ENCODE results near the gene ZBED4.

ZBED4 gene

GRCh38 chr22:49920859-49921258 lies 67.2 kb downstream of the ZBED4 start:
- no peak for DNase-seq (ENCODE audit: low read depth in 2 of 2)

- no peak for DNase-seq (ENCODE audit: low read depth in 2 of 2)
Observed at GRCh38 chr22:49921508-49922278, 68.0 kb downstream of the ZBED4 start.

DNA sequence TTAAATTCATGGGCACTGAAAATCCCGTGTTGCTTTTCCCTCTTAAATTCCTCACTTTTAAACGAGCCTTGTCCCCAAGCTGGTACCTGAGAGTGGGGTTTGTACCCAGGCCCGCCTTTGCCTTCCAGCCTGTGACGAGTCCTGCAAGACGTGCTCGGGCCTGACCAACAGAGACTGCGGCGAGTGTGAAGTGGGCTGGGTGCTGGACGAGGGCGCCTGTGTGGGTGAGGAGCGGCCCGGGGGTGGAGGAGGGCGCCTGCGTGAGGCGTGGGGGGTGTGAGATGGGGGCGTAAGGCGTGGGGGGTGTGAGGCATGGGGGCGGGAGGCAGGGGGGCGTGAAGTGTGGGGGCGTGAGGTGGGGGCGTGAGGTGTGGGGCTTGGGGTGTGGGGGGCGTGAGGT lies 68.8 kb downstream of the ZBED4 start:
- no peak for DNase-seq (ENCODE audit: low read depth in 2 of 2)

DNA sequence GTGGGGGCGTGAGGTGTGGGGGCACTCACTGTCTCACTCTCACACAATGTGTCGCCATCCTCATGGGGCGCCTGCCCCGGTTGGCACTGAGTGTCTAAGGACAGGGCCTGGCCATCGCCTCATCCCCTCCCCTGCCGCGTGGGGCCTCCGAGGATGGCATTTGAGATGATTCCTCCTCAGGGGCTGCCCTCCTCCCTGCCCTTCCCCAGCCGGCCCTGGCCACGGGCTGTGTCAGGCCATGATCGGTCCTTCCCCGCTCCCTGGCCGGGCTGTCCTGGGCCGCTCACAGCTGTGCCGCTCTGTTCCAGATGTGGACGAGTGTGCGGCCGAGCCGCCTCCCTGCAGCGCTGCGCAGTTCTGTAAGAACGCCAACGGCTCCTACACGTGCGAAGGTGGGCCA lies 69.3 kb downstream of the ZBED4 start:
- DNase-seq (ENCODE audit: low read depth in 2 of 2) = no peak

GRCh38 chr22:49923445-49923844 lies 69.8 kb downstream of the ZBED4 start:
- DNase-seq (ENCODE audit: low read depth in 2 of 2) = no peak

DNA sequence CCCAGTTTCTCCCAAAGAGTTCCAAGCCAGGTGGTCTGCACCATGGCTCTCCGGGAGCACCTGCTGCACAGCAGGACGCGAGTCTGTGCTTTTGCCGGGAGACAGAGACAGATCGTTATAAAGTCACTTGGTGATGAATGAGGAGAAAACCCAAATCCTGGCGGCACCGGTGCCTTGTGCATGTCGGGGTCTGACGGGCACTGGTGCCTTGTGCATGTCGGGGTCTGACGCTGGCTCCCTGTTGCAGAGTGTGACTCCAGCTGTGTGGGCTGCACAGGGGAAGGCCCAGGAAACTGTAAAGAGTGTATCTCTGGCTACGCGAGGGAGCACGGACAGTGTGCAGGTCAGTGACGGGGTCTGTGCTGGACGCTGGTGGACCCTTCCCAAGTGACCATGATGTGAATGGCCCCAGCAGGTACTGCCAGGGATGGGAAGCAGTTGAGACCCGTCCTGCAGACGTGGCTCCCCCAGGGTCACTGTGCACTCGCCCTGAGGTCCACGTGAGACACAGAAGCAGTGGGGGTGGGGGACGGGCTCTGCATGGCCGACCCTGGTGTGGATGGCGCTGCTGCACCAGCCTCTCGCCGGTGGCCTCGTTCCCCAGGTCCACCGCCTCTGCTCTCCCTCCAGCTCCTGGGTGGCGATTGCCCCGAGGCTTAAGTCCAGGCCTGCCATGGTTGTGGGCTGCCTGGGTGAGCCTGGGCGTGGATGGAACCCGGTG lies 70.6 kb downstream of the ZBED4 start:
- DNase-seq (ENCODE audit: low read depth in 2 of 2) = no peak

DNA sequence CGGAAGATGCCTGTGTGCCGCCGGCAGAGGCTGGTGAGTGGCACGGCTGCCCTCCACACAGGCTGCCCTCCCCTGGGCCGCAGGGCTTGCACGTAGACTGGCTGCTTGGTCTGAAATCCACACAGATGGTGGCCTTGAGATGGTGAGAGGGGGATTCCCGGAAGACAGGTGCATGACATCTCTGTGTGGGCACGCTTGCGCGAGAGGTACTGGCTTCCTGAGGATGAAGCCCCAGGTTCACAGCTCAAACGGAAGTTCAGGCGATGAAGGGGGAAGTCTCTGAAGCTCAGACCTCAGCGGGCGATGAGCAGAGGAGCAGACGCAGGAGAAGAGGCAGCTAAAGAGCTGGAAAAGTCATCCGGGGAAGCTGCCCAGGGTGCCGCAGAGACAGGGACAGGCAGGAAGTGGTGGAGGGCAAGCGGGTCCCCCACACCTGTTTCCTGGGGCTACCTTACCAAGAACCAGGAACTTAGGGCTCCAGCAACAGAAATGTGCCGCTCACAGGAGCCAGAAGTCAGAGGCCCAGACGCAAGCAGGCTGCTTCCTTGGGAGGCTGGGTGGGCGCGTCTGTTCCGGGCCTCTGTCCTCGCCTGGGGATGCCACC lies 72.0 kb downstream of the ZBED4 start:
- DNase-seq (ENCODE audit: low read depth in 2 of 2) = peak in 1 of 2 donors; percentile 52

DNA sequence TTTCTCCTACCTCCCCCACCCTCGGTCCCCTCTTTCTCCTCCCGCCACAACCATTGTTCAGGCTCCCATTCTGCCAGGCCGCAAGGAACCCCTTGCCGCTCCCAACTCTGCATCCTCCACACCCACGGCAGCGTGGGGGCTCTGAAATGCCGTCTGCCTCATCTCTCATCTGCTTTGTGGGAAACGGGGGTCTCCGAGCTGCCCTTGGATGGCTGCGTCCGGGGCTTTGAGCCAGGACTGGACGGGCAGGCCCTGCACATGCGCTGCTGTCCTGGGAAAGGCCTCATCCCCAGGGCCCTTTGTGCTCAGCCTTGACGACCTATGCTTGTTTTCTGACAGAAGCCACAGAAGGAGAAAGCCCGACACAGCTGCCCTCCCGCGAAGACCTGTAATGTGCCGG lies 73.3 kb downstream of the ZBED4 start:
- DNase-seq (ENCODE audit: low read depth in 2 of 2) = no peak

- no peak for DNase-seq (ENCODE audit: low read depth in 2 of 2)
Observed at GRCh38 chr22:49927483-49928184, 74.0 kb downstream of the ZBED4 start.

DNA sequence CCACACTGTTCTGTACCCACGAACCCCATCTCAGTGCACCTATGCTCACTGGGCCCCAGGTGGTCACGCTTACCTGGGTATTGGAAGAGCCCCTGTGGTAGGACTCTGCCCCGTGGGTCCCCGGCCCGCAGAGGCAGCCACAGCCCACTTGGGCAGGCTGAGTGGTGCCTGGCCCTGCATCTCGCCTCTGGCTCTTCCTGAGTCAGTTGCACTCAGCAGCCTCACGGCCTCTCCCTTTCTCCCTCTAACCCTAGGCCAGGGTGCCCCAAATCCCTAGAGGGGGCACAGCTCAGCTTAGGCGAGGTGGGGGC lies 74.5 kb downstream of the ZBED4 start:
- DNase-seq (ENCODE audit: low read depth in 2 of 2) = no peak

GRCh38 chr22:49928555-49929210 lies 75.0 kb downstream of the ZBED4 start:
- DNase-seq (ENCODE audit: low read depth in 2 of 2) = no peak

DNA sequence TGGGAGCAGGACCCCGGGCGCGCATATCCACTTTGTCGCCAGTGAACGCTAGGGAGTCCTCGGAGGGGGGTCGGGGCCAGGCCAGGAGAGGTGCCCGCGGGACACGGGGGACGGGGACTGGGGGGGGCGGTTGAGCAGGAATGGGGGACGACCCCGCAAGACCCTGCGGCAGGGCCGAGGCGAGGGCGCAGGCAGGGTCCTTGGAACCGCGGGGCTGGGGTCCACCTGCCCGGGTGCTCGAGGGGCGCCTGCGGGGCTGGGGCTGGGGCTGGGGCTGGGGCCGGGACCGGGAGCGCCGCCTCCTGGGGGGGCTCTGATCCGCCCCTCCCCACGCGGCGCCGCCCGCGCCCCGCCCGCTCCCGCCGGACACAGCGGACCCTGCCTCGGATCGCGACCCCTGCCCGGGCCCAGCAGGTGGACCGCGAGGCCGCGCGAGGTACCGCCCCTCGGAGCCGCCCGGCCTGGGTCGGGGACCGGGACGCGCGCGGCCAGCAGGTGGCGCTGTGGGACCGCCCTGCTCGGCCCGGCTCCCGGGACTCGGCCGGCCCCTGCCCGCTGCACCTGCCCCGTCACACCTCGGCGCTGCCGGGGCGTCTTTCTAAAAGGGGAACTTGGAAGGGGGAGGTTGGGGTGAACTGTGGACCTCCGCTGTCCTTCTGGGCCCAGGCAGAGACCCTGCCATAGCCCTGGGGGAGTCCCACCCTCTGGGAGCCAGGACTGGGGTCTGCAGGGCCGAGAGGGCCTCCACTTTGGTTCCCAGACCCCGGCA lies 75.8 kb downstream of the ZBED4 start:
- peak; percentile 67 to 75 for DNase-seq (ENCODE audit: low read depth in 2 of 2)

DNA sequence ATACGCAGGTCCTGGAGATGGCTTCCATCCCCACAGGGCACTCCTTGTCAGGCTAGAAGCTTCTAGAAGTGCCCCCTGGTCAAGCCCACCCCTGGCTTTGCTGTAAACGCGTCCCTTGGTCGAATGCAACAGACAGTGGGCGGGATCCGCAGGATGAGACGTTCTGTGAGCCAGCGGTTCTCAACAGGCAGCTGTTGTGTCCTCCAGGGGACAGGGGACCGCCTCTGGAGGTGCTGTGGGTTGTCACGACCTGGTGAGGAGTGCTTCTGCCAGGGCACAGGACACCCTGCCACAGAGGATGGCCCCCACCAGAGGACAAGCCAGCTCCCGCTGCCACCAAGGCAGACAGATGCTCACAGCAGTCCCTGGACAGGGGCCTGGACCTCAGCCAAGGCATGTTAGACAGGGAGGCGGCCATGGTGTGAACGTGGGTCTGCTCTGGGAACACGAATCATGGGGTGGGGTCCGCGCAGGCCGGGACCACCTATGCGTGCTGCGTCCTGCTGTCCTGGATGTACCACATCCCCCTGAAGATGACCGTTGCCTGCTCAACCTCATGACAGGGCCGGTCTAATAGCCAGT lies 76.4 kb downstream of the ZBED4 start:
- DNase-seq (ENCODE audit: low read depth in 2 of 2) = no peak

DNA sequence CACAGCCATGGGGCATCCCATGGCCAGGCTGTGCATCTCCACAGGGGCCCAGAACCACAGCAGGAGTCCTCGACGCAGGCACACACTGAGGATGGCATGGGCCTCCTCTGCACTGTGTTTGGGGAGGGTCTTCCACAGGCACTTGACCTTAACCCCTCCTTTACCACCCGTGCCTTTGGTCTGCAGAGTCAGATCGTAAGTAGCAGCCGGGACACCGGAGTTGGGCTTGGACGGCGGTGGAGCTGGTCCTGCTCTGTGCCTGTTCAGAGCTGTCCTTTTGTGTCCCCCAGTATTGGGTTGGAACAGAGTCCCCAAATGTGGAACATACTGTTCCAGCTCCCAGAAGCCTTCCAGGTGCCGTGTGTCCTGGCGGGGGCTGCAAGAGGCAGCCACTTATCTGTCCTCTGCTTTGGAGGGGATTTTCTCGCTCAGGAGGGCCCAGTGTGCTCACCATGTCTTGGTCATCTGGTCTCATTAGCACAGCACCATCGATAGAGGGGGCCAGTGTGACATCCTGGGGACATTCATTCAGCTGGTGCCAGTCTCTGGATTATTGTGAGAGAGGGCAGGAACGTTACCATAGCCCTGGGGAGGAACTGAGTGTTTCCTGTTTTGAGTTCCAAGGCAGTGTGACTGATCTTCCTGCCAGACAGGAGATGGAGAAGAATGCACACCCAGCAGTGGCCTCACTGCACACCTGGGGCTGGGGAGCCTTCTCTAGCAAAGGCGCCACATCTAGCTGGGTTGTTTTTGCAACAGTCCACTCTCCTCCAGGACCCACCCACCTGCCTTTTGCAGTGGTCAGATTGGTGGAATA lies 77.2 kb downstream of the ZBED4 start:
- peak in 1 of 2 donors; percentile 29 for DNase-seq (ENCODE audit: low read depth in 2 of 2)

DNA sequence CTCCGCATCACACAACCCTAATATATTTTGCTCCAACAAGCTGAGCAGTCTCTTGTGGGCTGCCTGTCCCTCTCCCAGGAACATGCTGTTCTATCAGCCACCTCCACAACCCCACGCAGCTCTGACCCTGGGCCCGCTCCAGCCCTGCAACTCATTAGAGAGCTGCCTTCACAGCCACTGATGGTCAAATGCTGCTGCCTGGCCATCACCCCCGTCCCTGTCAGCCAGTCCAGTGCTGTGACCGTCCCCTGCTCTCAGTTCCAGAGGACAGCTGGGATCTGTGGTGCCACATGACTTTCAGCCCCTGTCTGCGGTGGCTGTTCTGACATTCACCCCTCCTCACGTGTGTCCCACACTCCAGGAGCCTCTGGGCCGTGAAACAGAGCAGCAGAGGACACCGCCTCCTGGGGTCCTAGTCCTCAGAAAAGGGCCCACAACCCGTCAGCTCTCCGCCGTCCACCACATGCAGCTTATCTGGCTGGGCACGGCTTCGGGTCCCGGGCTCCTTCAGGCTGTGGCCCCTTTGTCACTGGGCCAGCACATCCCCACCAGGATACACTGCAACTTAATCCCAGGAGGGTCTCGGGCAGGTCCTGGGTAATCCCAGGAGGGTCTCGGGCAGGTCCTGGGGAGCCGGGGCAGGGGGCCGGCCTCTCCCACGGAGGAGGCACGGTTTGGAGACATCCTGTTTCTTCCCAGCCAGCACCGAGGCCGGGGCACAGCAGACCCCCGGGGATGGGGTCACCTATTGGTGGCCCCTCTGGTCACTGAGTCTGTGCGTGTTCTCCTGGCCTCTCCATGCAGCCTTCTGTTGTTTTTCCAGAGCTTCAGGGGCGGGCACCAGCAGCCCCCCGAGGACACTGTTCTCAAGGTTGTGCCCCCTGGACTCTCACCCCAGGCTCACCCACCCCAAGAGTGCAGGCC lies 79.9 kb downstream of the ZBED4 start:
- no peak for DNase-seq (ENCODE audit: low read depth in 2 of 2)

GRCh38 chr22:49934160-49934890 lies 80.7 kb downstream of the ZBED4 start:
- DNase-seq (ENCODE audit: low read depth in 2 of 2) = peak in 1 of 2 donors; percentile 16

DNA sequence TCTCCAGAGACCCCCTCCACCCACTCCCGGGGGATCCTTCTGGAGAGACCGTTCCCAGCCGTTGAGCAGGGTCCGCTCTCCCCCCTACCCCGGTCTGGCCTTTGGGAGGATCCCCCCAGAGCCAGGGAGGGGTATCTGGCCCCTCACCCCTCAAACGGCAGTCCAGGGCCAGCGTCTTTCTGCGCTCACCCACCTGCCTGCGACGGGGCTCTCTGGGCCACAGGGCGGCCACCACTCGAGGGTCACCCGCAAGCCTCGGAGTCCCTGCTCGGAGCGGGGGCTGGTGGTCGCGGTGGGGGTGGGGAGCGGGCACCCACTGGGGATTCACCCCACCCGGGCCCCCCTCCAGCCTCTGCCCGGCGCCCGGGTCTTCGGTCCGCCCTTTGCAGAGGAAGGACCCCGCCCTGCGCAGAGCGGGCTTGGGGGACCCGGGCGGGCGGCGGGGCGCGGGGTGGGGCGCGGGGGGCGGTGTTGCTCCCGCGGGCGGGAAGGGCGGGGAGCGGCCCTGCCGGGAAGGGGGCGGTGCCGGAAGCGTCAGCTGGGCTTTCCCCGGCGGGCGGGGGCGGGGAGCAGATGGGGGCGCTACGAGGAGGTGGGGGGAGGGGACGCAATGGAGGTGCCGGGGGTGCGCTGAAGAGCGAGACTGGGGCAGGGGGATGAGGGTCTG lies 81.4 kb downstream of the ZBED4 start:
- DNase-seq (ENCODE audit: low read depth in 2 of 2) = peak; percentile 88 to 92

GRCh38 chr22:49935561-49935960 lies 81.9 kb downstream of the ZBED4 start:
- no peak for DNase-seq (ENCODE audit: low read depth in 2 of 2)
